HG03066 (cell line): ENCODE measurements around the gene ATP10A.

Experiments used
- ATAC-seq: cut with Tn5 transposase; IDR thresholded peaks from one replicate; pipeline ENCODE4 v1.9.1; 2021; ENCODE audit warnings: low read depth; ENCODE audit not compliant: unreplicated experiment

The ATP10A gene

GRCh38 chr15:25635191-25635590 lies 227.9 kb downstream of the ATP10A start:
- no peak for ATAC-seq

GRCh38 chr15:25633862-25634261 lies 229.3 kb downstream of the ATP10A start:
- no peak for ATAC-seq

- ATAC-seq = no peak
These were observed 231.2 kb downstream of the ATP10A start for GRCh38 chr15:25631971-25632370.
